GM19395 (cell line): Measurements from ENCODE around the gene VIL1.

Experiments
- ATAC-seq: cut with Tn5 transposase; IDR thresholded peaks from one replicate; pipeline ENCODE4 v1.9.1; 2021; ENCODE audit warnings: mild to moderate bottlenecking, moderate library complexity; ENCODE audit not compliant: unreplicated experiment

The VIL1 gene

DNA sequence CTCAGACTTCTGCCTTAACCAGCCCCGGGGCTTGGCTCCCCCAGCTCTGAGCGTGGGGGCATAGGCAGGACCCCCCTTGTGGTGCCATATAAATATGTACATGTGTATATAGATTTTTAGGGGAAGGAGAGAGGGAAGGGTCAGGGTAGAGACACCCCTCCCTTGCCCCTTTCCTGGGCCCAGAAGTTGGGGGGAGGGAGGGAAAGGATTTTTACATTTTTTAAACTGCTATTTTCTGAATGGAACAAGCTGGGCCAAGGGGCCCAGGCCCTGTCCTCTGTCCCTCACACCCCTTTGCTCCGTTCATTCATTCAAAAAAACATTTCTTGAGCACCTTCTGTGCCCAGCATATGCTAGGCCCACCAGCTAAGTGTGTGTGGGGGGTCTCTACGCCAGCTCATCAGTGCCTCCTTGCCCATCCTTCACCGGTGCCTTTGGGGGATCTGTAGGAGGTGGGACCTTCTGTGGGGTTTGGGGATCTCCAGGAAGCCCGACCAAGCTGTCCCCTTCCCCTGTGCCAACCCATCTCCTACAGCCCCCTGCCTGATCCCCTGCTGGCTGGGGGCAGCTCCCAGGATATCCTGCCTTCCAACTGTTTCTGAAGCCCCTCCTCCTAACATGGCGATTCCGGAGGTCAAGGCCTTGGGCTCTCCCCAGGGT lies 13.7 kb upstream of the VIL1 start:
- ATAC-seq, result no peak

GRCh38 chr2:218405746-218406208 lies 13.1 kb upstream of the VIL1 start:
- no peak for ATAC-seq

DNA sequence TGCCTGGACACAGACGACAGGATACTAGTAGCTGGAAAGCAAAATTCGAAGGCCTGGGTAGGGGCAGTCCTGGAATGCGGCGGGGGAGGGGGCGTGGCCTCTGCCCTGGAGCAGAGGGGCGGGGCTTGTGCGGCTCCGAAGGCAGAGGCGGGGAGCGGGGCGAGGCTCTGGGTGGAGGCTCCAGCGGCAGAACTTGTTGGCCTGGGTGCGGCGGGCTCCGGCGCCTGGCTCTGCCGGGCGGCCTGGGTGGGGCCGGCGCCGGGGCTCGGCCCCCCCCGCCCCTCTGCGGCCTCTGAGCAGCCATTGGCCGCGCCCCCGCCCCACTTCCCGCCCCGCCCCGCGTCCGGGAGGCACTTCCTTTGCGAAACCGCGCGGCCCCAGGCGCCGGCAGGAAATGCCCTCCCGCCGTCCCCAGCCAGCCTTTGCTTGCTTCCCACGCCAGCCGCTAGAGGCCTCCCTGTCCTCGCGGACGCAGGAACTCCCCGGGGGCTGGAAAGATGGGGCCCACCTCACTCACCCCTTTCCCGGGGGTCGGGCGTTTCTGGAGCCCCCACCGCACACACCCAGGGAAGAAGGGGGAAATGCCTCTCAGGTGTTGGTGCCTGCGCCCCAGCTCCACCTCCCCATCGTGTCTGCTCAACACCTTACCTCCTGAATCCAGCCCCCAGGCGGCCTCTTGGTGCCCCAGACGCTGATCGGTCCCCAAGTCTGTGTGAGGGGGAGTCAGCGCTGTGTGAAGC lies 12.5 kb upstream of the VIL1 start:
- peak; percentile 77 for ATAC-seq

DNA sequence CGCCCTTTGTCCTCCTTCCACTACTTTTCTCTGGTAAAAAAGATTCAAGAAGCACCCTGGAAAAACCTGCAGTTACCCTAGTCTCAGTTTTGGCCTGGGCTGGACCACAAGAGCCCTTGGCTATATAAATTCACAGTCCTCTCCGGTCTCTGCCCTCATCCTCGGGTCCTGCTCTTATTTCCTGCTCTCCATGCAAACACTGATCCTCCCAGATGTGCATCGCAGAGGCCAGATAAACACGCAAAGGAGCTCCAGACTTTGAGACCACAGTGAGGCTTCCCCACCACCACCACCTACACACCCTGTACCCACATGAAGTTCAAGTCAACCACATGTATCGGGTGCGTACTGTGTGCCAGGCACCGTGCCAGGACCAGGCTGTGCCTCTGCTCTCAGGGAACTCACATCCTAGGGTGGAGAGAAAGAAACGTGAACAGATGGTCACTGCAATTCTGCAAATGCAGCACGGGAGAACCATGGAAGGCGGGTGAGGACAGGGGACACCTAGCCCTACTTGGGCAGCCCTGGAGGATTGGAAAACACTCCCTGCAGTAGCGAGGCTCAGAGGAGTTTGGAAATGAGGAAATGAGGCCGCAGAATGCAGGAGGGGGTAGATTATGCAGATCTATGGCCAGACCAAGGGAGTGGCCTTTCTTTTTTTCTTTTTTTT lies 11.8 kb upstream of the VIL1 start:
- peak; percentile 13 for ATAC-seq

DNA sequence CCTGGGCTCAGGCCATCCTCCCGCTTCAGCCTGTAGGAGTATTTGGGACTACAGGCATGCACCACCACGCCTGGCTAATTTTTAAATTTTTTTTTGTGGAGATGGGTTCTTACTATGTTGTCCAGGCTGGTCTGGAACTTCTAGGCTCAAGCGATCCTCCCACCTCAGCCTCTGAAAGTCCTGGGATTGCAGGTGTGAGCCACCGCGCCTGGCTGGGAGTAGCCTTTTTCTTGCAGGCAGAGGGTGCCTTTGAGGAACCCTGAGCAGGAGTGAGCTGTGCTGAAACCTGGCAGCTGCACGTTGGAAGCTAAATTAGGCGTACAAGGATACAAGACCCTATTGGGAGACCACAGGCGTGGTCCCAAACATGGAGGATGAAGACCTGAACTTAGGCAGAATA lies 11.2 kb upstream of the VIL1 start:
- no peak for ATAC-seq

GRCh38 chr2:218418321-218418716 lies 604 bp upstream of the VIL1 start:
- no peak for ATAC-seq

DNA sequence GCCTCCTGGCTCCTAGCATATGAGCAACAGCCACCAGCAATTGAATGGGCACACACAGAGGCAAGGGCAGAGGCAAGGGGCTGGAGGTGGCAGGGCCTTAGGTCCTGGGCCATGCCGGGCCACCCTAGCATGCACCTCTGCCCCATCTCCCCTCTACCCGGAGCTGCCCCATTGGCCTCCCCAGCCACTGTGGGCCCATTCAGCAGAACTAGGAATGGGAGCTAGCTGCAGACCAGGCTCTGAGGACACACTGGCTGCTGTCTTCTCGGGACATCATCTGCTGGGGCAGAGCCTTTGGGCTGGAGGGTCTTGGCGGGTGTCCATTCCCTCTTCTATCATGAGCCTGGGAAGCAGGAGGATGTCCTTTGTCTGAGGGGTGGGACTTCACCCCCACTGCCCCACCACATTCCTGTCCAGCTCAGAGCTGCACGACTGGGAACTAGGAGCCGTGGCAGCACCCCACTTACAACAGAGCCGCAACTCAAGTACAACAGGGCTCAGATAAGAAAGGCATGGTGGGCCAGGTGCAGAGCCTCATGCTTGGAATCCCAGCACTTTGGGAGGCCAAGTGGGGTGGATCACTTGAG lies 800 bp downstream of the VIL1 start:
- no peak for ATAC-seq

DNA sequence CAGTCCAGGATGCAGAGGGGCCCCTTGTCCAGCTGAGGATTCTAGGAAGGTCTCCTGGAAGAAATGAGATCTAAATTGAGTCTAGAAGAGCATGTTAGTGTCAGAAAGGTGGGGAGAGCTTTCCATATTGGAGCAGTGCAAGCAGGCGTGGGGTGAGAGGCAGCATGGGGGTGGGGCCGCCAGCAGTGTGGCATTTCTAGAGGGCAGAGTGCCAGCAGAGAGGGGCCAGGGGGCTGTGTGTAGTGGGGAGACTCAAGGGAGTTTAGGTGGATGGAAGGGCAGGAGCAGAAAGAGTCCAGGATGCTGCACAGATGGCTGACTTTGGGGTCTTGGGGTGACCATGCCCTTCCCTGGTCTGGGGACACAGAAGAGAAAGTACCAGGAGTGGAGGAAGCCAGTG lies 2.1 kb downstream of the VIL1 start:
- no peak for ATAC-seq

DNA sequence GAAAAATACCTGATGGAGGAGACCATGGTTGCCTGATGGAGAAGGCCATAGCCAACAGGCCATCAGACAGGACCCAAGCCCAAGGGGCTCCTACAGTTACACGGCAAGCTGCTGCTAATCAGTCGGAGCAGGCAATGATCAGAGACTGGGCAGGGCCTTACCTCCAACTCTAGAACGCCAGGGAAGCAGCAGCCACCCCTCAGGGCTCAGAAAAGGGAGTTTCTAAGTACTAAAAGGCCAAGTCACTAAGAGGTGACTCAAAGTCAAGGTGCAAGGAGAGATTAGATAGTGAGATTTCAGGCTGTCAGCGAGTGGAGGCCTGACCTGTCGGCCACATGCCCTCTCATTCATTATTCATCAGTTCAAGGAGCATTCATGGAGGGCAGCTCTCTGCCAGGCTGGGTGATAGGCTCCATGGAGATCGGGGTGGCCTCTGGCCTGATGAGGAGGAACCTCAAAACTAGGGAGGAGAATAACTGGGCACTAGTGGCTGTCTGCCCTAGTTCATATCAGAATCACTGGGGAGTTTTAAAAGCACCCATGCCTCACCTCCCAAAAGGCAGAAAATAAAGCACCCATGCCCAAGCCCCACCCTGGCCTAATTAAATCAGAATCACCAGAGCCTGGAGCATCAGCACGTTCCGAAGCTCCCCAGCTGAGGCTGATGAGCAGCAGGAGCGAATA lies 3.6 kb downstream of the VIL1 start:
- ATAC-seq, result no peak

- no peak for ATAC-seq
Measured at GRCh38 chr2:218423584-218423983, 4.7 kb downstream of the VIL1 start.

GRCh38 chr2:218425531-218425930 lies 6.6 kb downstream of the VIL1 start:
- ATAC-seq, result no peak

DNA sequence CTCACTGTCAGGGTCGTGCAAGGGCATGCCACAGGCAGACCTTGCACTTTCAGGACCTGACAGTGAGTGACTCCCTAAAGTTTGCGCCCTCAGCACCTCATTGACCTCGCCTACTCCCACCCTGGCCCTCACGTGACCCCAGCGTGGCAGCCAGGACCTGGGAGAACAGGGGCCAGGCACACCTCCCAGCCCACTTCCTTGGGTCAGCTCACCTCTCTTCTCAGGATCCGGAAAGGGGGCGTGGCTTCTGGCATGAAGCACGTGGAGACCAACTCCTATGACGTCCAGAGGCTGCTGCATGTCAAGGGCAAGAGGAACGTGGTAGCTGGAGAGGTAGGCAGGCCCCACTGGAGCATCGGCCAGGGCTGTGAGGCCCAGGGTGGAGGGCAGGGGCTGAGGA lies 8.8 kb downstream of the VIL1 start:
- no peak for ATAC-seq

- no peak for ATAC-seq
Measured at GRCh38 chr2:218428846-218429558, 10.1 kb downstream of the VIL1 start.

GRCh38 chr2:218429911-218430692 lies 11.2 kb downstream of the VIL1 start:
- no peak for ATAC-seq

GRCh38 chr2:218430721-218431120 lies 11.8 kb downstream of the VIL1 start:
- no peak for ATAC-seq

- ATAC-seq, result no peak
Measured at GRCh38 chr2:218431878-218432277, 13.0 kb downstream of the VIL1 start.

GRCh38 chr2:218432676-218433365 lies 13.9 kb downstream of the VIL1 start:
- no peak for ATAC-seq

DNA sequence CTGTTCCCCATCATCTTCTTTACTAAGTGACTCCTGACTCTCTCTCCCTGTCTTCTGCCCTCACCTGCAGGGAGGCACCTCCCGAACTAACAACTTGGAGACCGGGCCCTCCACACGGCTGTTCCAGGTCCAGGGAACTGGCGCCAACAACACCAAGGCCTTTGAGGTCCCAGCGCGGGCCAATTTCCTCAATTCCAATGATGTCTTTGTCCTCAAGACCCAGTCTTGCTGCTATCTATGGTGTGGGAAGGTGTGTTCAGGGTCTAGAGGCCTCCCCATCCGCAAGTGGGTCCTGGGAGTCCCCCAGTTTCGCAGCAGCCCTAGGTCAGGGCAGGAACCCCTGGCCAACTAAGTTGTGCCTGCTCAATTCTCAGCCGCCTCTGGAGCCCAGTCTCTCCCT lies 15.5 kb downstream of the VIL1 start:
- no peak for ATAC-seq
